C1 segment of cervical spinal cord (tissue), 14 donors: ENCODE results near the gene ASF1A.
"Not testable (repeated sequence)": the region's sequence is repeated elsewhere in the genome, so short reads cannot be mapped to it uniquely, and the experiment has no call there.

ENCODE experiments used
- DNase-seq, 14 donors: peaks; one replicate each; lab custom pipeline; 2025; lab: John Stamatoyannopoulos, UW

ASF1A gene

DNA sequence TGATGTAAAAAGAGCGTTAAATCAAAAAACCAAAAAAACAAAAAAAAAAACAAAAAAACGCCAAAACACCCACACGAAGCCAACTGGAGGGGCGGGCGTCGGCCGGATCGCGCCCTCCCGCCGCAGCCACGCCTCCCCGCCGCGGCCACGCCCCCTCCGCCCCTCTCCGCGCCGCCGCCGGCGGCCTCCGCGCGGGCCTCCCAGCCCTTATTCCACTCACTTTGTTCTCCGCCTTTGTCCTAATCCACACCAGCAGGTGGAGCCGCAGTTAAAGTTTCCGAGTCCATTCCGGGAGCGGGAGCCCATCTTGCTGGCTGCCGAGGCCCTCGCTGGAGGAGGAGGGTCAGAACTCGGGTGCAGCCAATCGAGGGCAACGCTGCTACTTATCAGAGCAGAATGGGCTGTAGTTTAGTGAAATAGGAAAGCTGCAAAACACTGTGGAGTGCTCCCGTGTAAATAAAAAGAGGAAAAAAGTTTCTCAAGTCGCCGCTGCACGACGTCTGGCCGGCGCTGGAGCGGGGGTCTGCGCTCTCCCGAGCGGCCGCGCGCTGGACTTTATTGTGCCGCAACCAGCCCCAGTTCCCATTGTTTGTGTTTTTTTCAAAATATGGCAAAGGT is at the start of gene ASF1A:
Gene ASF1A, plus strand, starts transcription at position 346 of the 618 bp plus-strand sequence. Its CDS starts 262 bp downstream, at position 608.
- peak; percentile 70 to 98 (median 94) for DNase-seq

DNA sequence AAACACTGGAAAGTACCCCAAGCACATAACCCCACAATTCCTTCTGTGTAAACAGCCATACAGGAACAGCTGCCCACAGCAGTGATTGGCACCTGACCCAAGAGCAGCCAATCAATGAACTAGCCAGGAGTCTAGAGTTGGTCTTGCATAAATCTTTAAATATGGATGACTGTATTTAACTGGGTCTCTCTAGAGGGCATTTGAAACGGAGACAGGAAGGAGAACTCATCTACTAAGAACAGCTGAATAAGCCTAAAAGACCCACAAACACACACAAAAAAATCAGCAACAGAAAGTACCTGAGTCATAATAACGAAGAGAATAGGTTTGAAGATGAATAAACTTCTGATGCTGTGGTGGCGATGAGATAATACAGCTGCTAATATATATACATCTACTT is 49.0 kb upstream of the ASF1A start:
- DNase-seq, result no peak

DNA sequence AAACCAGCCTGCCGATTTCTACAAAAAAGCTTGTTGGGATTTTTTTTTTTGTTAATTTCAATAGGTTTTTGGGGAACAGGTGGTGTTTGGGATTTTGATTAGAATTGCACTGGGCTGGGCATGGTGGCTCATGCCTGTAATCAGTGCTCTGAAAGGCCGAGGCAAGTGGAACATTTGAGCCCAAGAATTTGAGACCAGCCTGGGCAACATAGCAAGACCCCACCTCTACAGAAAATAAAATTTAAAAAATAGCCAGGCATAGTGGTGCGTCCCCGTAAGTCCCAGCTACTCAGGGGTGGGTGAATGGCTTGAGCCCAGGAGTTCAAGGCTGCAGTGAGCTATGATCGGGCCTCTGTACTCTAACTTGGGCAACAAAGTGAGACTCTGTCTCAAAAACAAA is 40.5 kb upstream of the ASF1A start:
- DNase-seq, result no peak

- DNase-seq, result no peak
These were observed 37.7 kb upstream of the ASF1A start for GRCh38 chr6:118856301-118856700.

DNA sequence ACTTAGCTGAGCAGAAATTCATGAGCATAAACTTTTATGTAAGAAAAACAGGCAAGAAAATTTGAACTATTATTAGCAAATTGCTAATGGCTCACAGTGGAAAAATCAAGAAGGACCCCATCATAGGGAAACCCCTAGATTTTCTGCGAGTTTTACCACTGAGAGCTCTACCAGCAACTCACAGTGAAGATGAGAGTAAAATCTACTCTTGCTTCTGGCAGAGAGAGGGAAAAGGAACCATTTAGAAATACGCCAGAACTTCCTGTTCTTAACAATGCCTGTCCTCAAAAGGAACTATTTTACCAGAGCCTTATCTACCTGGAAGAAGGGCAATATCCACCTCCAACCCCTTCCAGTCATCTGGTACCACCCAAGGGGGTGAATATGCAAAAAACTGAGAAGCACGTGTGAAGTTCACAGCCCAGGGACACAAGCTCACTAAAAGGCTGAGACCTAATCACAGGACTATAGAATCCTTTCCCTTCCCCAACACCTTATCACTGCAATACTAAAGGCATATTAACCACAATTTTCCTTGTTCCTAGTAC is 34.4 kb upstream of the ASF1A start:
- no peak for DNase-seq

GRCh38 chr6:118860363-118860762 is 33.6 kb upstream of the ASF1A start:
- no peak for DNase-seq

GRCh38 chr6:118860880-118861279 is 33.1 kb upstream of the ASF1A start:
- DNase-seq, result no peak

DNA sequence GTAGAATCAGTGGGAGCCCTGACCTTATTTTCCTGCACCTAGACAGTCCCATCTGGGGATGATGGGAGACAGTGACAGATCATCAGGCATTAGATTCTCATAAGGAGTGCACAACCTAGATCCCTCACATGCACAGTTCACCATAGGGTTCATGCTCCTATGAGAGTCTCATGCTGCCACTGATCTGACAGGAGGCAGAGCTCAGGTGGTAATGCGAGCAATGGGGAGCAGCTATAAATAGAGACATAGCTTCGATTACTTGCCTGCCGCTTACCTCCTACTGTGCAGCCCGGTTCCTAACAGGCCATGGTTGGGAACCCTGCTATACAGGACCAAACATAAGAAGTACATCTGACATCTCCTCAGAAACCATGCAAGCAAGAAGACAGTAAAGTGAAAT is 31.5 kb upstream of the ASF1A start:
- no peak for DNase-seq

DNA sequence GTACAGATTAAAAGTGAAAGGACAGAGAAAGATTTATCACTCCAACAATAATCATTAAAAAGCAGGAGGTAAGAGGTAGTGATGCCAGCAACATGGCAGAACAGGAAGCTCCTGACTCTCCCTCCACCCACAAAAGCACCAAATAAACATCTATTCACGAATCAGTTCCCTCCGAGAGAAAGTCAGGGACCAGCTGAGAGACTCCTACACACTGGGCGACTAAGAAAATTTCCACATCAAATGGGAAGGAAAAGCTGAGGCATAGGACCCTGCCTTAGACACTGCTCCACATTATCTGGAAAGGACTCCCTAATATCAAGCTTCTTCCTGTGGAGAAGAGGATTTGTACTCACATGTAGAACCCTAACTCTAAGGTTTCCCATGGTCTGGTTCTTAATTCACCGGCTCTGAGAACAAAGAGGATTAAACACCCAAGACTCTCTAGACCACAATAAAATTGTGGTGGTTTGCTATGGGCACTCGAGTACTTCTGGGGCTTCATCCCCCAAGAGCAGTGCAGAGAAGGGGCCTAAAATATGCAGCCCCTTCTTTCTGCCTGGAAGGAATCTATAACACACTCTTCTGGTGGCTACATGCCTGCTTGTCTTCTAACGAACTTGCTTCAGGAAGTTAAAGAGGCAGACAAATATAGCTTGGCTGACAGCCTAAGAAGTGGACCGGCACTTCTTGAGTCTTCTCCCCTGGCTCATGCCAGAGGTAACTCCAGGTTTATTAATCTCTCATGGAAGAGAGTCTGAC is 29.4 kb upstream of the ASF1A start:
- DNase-seq, result no peak

DNA sequence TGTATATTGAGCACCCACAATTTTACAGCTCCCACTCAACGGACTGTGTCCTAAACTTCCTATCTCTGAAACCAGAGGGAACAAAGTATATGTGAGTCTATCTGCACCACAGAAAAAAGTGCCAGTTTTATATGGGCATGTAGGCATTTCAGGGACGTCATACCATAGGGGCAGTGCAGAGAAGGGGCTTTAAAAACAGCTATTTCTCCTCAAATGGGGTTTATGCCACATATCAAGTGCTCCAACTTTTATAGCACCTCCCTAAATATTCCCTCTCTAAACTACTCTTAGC is 28.9 kb upstream of the ASF1A start:
- DNase-seq, result no peak

- no peak for DNase-seq
These were observed 26.8 kb upstream of the ASF1A start for GRCh38 chr6:118867181-118867580.

- not testable (repeated sequence) for DNase-seq
These were observed 25.1 kb upstream of the ASF1A start for GRCh38 chr6:118868901-118869300.

DNA sequence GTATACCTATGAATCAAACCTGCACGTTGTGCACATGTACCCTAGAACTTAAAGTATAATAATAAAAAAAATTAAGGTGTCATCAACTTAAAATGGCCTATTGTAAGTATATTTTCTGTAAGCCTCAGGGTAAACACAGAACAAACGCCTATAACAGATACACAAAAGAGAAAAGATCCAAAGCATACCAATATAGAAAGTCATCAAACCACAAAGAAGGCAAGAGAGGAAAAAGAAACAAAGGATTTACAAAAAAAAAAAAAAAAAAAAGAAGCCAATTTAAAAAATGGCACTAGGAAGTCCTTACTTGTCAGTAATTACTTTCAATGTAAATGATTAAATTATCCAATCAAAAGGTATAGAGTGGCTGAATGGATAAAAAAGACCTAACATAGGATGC is 24.6 kb upstream of the ASF1A start:
- no peak for DNase-seq

DNA sequence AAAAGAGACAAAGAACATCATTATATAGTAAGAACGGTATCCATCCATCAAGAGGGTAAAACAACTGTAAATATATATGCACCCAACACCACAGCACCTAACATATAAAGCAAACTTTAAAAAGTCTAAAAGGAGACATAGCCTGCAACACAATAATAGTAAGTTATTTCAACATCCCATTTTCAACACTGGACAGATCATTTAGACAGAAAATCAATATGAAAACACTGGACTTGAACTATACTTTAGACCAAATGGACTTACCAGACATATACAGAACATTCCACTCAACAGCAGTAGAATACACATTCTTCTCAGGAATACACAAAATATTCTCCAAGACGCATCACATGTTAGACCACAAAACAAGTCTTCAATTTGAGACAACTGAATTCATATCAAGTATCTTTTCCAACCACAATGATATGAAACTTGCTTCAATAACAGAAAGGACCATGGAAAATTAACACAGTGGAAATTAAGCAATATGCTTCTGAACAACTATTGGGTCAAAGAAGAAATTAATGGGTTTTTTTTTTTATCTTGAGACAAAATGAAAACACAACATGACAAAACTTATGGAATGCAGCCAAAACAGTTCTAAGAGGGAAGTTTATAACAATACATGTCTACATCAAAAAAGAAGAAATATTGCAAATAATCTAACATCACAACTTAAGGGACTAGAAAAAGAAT is 23.9 kb upstream of the ASF1A start:
- no peak for DNase-seq

GRCh38 chr6:118871331-118871730 is 22.6 kb upstream of the ASF1A start:
- no peak for DNase-seq

GRCh38 chr6:118872318-118872717 is 21.6 kb upstream of the ASF1A start:
- DNase-seq, result no peak

- no peak for DNase-seq
These were observed 21.2 kb upstream of the ASF1A start for GRCh38 chr6:118872726-118873125.

DNA sequence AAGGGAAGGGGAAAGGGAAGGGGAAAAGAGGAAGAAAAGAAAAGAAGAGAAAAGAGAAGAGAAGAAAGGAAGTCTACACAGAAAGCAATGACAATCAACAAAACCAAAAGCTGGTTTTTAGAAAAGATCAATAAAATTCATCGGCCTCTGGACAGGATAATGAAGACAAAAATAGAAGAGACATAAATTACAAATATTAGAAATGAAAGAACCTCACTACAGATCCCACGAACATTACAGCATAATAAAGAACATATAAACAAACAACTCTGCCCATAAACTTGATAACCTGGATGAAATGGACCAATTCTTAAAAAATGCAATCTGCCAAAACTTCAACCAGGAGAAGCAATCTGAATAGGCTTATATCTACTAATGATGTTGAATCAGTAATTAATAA is 20.7 kb upstream of the ASF1A start:
- no peak for DNase-seq

DNA sequence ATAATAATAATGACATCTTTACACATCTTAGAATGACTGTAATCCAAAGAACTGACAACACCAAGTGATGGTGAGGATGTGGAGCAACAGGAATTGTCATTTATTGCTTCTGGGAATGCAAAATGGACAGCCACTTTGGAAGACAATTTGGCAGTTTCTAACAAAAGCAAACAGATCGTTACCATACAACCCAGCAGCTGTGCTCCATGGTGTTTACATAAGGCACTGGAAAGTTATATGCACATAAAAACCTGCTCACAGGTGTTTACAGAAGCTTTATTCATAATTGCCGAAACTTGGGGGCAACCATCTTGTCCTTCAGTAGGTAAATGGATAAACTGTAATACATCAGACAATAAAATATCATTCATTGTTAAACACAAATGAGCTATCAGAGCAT is 18.3 kb upstream of the ASF1A start:
- no peak for DNase-seq

DNA sequence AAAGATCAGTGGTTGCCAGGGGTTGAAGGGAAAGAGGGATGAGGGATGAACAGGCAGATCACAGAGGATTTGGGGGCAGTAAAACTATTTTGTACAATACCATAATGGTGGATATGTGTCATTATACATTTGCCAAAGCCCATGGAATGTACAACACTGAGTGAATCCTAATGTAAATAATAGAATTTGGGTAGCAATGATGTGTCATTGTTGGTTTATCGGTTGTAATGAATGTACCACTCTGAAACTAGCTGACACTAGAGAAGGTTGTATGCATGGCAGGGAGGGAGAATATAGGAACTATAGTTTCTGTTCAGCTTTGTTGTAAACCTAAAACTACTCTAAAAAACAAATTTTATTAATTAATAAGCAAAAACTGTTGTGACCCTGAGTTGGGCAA is 17.8 kb upstream of the ASF1A start:
- DNase-seq, result no peak

DNA sequence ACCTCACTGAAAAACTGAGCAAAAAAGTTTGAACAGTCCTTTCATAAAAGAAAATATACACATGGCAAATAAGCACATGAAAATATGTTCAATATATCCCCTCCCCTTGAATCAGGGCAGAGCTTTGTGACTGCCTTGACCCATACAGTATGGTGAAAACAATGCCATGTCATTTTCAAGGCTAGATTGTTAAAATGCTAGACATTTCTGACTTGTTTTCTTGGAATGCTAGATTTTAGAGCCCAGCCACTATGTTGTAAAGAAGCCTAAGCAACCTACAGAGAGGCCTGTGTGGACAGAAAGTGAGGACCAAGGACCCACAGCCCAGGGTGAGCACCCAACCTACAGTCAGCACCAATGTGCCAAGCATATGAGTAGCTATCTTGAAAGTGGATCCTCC is 17.1 kb upstream of the ASF1A start:
- no peak for DNase-seq

GRCh38 chr6:118877806-118878205 is 16.1 kb upstream of the ASF1A start:
- DNase-seq, result no peak
